ENCODE data around the gene OR10R2. TPM values are rescaled to one million over a fixed set of nuclear protein-coding genes. Genes with fewer than 3 reads are reported as not detected.

The OR10R2 gene
- total RNA-seq, 1 experiment from 2014 or later, result not detected

GRCh38 chr1:158491316-158491715 lies 19.3 kb downstream of the OR10R2 start:
- ChIA-PET POLR2A (no interaction called here), RAD21 (ENCODE audit: low non-redundant PET in 1 of 2, low total read pairs in 2 of 2, uncharacterized antibody in 2 of 2, unreplicated experiment in 2 of 2) (no interaction called here), CTCF (no interaction called here)
- TF ChIP-seq ELF1 (IDR thresholded peaks at IDR 0.05; ENCODE audit: borderline replicate concordance, low read depth) (no peak), CBX3 (IDR thresholded peaks at IDR 0.05; ENCODE audit: low read depth) (no peak), POLR2A (IDR thresholded peaks at IDR 0.05; ENCODE audit: borderline replicate concordance, extremely low read depth, insufficient read depth, insufficient read length) (no peak), JUND (IDR thresholded peaks at IDR 0.05) (no peak), MAX (IDR thresholded peaks at IDR 0.05) (no peak), ZBTB33 (IDR thresholded peaks at IDR 0.05; ENCODE audit: extremely low read depth, insufficient replicate concordance, low read length) (no peak), YY1 (IDR thresholded peaks at IDR 0.05; ENCODE audit: extremely low read depth, insufficient replicate concordance, low read depth, low read length) (no peak), ATF3 (IDR thresholded peaks at IDR 0.05) (no peak), SP1 (IDR thresholded peaks at IDR 0.05; ENCODE audit: low read depth) (no peak), REST (IDR thresholded peaks at IDR 0.05; ENCODE audit: low read depth) (no peak), SRF (IDR thresholded peaks at IDR 0.05; ENCODE audit: low read depth) (no peak), SIN3A (IDR thresholded peaks at IDR 0.05; ENCODE audit: low read depth) (no peak), EZH2 (IDR thresholded peaks at IDR 0.05) (no peak), RAD21 (IDR thresholded peaks at IDR 0.05; ENCODE audit: low read depth) (no peak), POLR2AphosphoS5 (IDR thresholded peaks at IDR 0.05; ENCODE audit: low read depth, low read length) (no peak), FOSL1 (IDR thresholded peaks at IDR 0.05; ENCODE audit: low read depth) (no peak), ZNF274 (IDR thresholded peaks at IDR 0.05; ENCODE audit: low read depth, low read length) (no peak)
- Histone ChIP-seq H3K79me2 (ENCODE audit: insufficient read depth, low read length) (no peaks in the 10 kb centered on the region), H3K9me2 (ENCODE audit: insufficient read depth) (no peaks in the 10 kb centered on the region), H3K4me3 (replicated peaks in 1 of 2; ENCODE audit: low read depth in 1 of 2, low read length in 2 of 2) (no peak overlapping the region), H2AFZ (ENCODE audit: low read depth, low read length, poor library complexity, severe bottlenecking) (no peak overlapping the region), H3K27me3 (ENCODE audit: insufficient read depth, low read length) (no peaks in the 10 kb centered on the region), H3K9me3 (ENCODE audit: control insufficient read depth in 1 of 2, insufficient read depth in 1 of 2, low read depth in 1 of 2, low read length in 2 of 2) (no peaks in the 10 kb centered on the region), H3K36me3 (ENCODE audit: control insufficient read depth in 1 of 2, insufficient read depth in 2 of 2, low read length in 2 of 2) (no peaks in the 10 kb centered on the region), H3K27ac (ENCODE audit: low read depth, low read length) (no peak overlapping the region), H3K4me1 (ENCODE audit: control insufficient read depth in 1 of 2, insufficient read depth in 2 of 2, low read length in 2 of 2) (no peaks in the 10 kb centered on the region), H3K9ac (ENCODE audit: low read length) (no peak overlapping the region), H4K20me1 (ENCODE audit: insufficient read depth) (no peaks in the 10 kb centered on the region), H3K4me2 (ENCODE audit: low read length) (no peak overlapping the region)
- intact Hi-C loops (cut with micrococcal nuclease), result no loop called here
- ATAC-seq (no peak), DNase-seq (ENCODE audit: low read depth, low spot score) (no peak)
- BruUV-seq (replicated peaks), result no TSS peak

All from HCT116 (cell line).